Body of pancreas (tissue), 4 donors: Measurements from ENCODE around the gene ZNF407. TPM values are rescaled to one million over a fixed set of nuclear protein-coding genes. Genes with fewer than 3 reads are reported as not detected.

ENCODE experiments used
- ATAC-seq: fragments of 150-250 bp; one replicate; pipeline ENCODE4 v1.9.1; 2016
- DNase-seq, 4 donors: peaks; one replicate each; pipeline ENCODE4 v3.0.0-alpha.2; 2019
- H3K27ac ChIP-seq, 4 donors: fragments of 200-600 bp; sonication (generic); 1 replicate in 3 of 4; 2 replicates in 1 of 4; pipeline versions ENCODE4 v1.5.1 to v1.6.1; 2016 to 2019; ENCODE audit warnings: mild to moderate bottlenecking in 1 of 4, mixed read lengths in 1 of 4, moderate library complexity in 1 of 4
- H3K27me3 ChIP-seq, 2 donors: fragments of 200-600 bp; sonication (generic); one replicate each; pipeline ENCODE4 v1.6.0; 2016; ENCODE audit warnings: mild to moderate bottlenecking in 1 of 2
- H3K36me3 ChIP-seq, 2 donors: fragments of 200-600 bp; sonication (generic); replicated peaks in 1 of 2; 2 replicates each; pipeline ENCODE4 v1.5.1; 2016; ENCODE audit warnings: low read depth in 2 of 2; ENCODE audit not compliant: insufficient read depth in 1 of 2
- H3K4me1 ChIP-seq: fragments of 200-600 bp; sonication (generic); one replicate; pipeline ENCODE4 v1.6.0; 2016
- H3K4me3 ChIP-seq, 2 donors: fragments of 200-600 bp; sonication (generic); 1 replicate in 1 of 2; 2 replicates in 1 of 2; pipeline ENCODE4 v1.5.1; 2016 to 2019
- H3K9me3 ChIP-seq, 3 donors: fragments of 200-600 bp; sonication (generic); 1 replicate in 2 of 3; 2 replicates in 1 of 3; pipeline ENCODE4 v1.5.1; 2016
- POLR2A ChIP-seq, 3 donors: fragments of 450-650 bp; IDR thresholded peaks; one replicate each; pipeline ENCODE4 v1.6.1; 2016; ENCODE audit warnings: antibody characterized with exemption in 3 of 3, mild to moderate bottlenecking in 2 of 3
- WGBS, 2 donors: methylation state at CpG; one replicate each; pipeline ENCODE4 v1.1.5; 2017; 5-methylcytosine and 5-hydroxymethylcytosine counted together
- intact Hi-C: fragments of 100-400 bp; cut with DNase I; formaldehyde crosslinking; loops from one replicate; pipeline ENCODE4 v1.15.1; 2023
- total RNA-seq, 2 donors: library from RNA; depleted of rRNA; stranded (reverse); fragments of >200 nt; gene quantifications; one replicate each; pipeline ENCODE4 v1.1.0, GENCODE V29; 2016
- TF ChIP-seq, protein P1 (sequence below), 7 experiments: fragments of 450-650 bp in 4 of 7; fragments of 200-600 bp in 3 of 7; sonication (generic) in 3 of 7; IDR thresholded peaks; one replicate each; pipeline ENCODE4 v1.5.1; 2016 to 2019; ENCODE audit warnings: antibody characterized with exemption in 7 of 7

The ZNF407 gene
- total RNA-seq, 2 donors from 2014 or later: 14.3 to 19.1 TPM

DNA sequence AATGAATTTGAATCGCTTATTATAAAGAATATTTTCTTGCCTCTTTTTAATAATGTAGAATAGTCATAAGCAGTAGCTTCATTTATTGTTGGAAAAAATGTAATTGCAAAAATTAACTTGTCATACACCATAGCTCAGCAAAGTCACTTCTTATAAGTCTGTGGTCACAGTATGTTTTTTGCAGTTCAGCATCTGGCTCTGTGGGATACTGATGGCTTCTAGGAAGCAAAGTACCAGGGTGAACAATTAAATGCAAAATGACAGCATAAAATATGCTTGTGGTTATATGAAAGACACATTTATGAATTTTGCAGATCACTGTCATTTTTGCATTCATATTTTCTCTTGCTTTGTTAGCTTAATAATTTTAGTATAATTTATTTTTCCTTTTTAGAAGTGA is 116.5 kb downstream of the ZNF407 start:
- 95 to 98% methylated on average over 1 of the region's 1 CpG for WGBS, 2 donors
- H3K27me3 ChIP-seq: no peaks in the 10 kb centered on the region
- intact Hi-C loops: no loop called here
- TF ChIP-seq, protein P1, sequence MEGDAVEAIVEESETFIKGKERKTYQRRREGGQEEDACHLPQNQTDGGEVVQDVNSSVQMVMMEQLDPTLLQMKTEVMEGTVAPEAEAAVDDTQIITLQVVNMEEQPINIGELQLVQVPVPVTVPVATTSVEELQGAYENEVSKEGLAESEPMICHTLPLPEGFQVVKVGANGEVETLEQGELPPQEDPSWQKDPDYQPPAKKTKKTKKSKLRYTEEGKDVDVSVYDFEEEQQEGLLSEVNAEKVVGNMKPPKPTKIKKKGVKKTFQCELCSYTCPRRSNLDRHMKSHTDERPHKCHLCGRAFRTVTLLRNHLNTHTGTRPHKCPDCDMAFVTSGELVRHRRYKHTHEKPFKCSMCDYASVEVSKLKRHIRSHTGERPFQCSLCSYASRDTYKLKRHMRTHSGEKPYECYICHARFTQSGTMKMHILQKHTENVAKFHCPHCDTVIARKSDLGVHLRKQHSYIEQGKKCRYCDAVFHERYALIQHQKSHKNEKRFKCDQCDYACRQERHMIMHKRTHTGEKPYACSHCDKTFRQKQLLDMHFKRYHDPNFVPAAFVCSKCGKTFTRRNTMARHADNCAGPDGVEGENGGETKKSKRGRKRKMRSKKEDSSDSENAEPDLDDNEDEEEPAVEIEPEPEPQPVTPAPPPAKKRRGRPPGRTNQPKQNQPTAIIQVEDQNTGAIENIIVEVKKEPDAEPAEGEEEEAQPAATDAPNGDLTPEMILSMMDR (IDR thresholded peaks at IDR 0.05): no peak
- TF ChIP-seq POLR2A (IDR thresholded peaks at IDR 0.05): no peak
- DNase-seq (no peak), ATAC-seq (no peak)
- H3K4me1 ChIP-seq: peaks cover 16% of the 10 kb centered on the region
- no peak overlapping the region for H3K27ac ChIP-seq
- no peak overlapping the region for H3K4me3 ChIP-seq
- H3K9me3 ChIP-seq: no peaks in the 10 kb centered on the region
- no peaks in the 10 kb centered on the region for H3K36me3 ChIP-seq

DNA sequence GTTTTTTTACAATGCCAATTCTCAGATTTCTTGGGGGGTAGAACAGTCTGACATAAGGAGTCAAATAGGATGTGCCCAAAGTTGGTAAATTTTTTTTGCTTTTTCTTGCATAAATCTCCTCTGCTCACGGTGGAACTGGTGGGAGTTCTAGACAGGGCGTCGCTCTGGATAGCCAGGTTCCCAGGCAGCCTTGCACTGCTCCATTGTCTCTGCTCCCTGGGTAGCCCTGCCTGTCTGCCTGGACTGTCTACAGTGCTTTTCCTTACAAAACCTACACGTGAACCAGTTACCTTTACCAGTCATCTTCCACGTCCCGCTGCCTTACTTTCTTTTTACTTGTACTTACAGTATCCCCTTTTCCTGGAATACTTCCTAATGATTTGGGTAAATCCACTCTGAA is 117.1 kb downstream of the ZNF407 start:
- DNase-seq (no peak), ATAC-seq (no peak)
- H3K4me1 ChIP-seq: peaks cover 16% of the 10 kb centered on the region
- TF ChIP-seq, protein P1 (IDR thresholded peaks at IDR 0.05): no peak
- TF ChIP-seq POLR2A (IDR thresholded peaks at IDR 0.05): no peak
- H3K27me3 ChIP-seq: no peaks in the 10 kb centered on the region
- intact Hi-C loops: no loop called here
- WGBS, 2 donors: 87 to 90% methylated on average over 6 of the region's 6 CpGs
- no peak overlapping the region for H3K4me3 ChIP-seq
- H3K36me3 ChIP-seq: no peaks in the 10 kb centered on the region
- no peaks in the 10 kb centered on the region for H3K9me3 ChIP-seq
- no peak overlapping the region for H3K27ac ChIP-seq

DNA sequence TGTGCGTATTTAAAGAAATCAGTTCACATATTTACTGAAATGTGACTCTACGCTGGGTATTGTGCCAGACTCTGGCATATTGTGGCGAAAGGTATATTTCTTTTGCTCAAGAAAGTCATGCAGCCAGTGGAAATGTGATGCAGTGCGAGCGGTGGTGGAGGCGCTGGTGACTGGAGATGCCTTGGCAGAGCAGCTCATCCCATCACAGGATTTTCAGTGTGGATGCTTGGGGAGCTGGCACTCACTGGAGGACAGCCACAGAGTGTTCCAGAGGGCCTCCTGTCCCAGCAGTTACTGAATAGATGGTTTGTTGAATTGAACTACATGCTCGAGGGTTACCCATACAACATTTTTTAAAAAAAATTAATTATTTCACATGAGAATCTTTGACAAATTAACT is 117.6 kb downstream of the ZNF407 start:
- 90 to 95% methylated on average over 7 of the region's 7 CpGs for WGBS, 2 donors
- no peak for TF ChIP-seq POLR2A (IDR thresholded peaks at IDR 0.05)
- TF ChIP-seq, protein P1 (IDR thresholded peaks at IDR 0.05): no peak
- intact Hi-C loops: no loop called here

DNA sequence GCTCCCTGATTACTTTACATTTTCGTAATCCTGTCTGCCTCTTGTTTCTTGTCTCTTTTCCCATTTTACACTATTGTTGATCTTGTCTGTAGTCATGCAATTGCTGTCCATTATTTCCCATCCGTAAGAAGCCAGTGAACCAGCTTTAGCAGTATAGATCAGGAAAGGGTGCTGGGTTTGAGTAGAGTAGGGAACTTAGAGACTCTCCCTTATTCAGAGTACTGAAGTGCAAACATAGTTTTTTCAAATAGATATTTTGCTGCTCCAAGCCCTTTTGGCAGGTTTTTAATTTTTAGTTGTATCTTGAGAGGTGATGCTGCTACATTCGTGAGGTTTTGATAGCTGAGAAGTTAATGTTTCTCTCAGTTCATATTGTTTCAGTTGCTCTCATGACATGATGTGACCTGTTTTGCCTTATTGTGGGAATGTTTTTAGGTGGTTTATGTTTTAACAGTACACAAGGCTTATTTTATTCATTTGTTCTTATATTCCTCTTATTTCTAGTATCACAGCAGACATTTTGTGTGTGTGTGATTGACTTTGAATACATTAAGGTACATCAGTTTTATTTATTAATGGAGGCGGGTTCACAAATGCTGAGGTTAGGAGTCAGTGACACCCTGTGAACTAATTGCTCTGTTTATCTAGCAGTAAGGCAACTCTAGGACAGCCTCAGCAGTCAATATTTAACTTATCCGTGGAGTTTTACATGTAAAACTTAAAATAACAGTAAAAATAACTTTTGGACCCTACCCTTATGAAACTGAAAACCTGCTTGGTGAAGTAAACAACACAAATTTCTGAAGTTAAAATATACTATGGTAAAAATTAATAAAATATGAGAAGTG is 118.4 kb downstream of the ZNF407 start:
- WGBS, 2 donors: 23 to 30% methylated on average over 5 of the region's 5 CpGs
- Histone ChIP-seq H3K4me1 (peaks cover 16% of the 10 kb centered on the region), H3K4me3 (no peak overlapping the region), H3K27me3 (no peaks in the 10 kb centered on the region), H3K36me3 (no peaks in the 10 kb centered on the region), H3K9me3 (no peaks in the 10 kb centered on the region), H3K27ac (peak overlapping the region in 1 of 4 donors; percentile 35)
- no peak for TF ChIP-seq POLR2A (IDR thresholded peaks at IDR 0.05)
- TF ChIP-seq, protein P1 (IDR thresholded peaks at IDR 0.05): no peak
- DNase-seq (no peak), ATAC-seq (no peak)
- intact Hi-C loops: no loop called here

More for the DNA sequence above, 117.6 kb downstream of the ZNF407 start:
- no peak overlapping the region for H3K4me3 ChIP-seq
- no peak for ATAC-seq
- H3K9me3 ChIP-seq: no peaks in the 10 kb centered on the region
- no peaks in the 10 kb centered on the region for H3K36me3 ChIP-seq
- no peaks in the 10 kb centered on the region for H3K27me3 ChIP-seq
- no peak for DNase-seq
- peaks cover 16% of the 10 kb centered on the region for H3K4me1 ChIP-seq
- H3K27ac ChIP-seq: no peak overlapping the region

DNA sequence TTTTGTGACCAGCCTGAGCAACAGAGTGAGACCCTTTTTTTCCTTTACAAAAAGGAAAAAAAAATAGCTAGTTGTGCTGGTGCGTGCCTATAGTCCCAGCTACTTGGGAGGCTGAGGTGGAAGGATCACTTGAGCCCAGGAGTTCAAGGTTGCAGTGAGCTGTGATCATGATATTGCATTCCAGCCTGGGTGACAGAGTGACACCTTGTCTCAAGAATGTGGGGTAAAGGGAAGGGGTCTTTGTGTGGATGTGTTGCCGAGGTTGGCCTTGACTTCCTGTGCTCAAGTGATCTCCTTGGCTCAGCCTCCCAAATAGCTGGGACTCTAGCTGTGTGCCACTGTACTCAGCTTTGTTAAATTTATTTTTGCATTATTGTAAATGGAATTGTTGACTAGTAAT is 120.6 kb downstream of the ZNF407 start:
- 72 to 87% methylated on average over 2 of the region's 2 CpGs for WGBS, 2 donors
- Histone ChIP-seq H3K27ac (no peak overlapping the region), H3K4me1 (peaks cover 16% of the 10 kb centered on the region), H3K9me3 (no peaks in the 10 kb centered on the region), H3K36me3 (no peaks in the 10 kb centered on the region), H3K4me3 (no peak overlapping the region), H3K27me3 (no peaks in the 10 kb centered on the region)
- intact Hi-C loops: no loop called here
- ATAC-seq (no peak), DNase-seq (no peak)
- TF ChIP-seq POLR2A (IDR thresholded peaks at IDR 0.05): no peak
- TF ChIP-seq, protein P1 (IDR thresholded peaks at IDR 0.05): no peak
